ENCODE results near the gene BMP8A.
"Not testable (repeated sequence)": the region's sequence is repeated elsewhere in the genome, so short reads cannot be mapped to it uniquely, and the experiment has no call there.

Gene BMP8A

DNA sequence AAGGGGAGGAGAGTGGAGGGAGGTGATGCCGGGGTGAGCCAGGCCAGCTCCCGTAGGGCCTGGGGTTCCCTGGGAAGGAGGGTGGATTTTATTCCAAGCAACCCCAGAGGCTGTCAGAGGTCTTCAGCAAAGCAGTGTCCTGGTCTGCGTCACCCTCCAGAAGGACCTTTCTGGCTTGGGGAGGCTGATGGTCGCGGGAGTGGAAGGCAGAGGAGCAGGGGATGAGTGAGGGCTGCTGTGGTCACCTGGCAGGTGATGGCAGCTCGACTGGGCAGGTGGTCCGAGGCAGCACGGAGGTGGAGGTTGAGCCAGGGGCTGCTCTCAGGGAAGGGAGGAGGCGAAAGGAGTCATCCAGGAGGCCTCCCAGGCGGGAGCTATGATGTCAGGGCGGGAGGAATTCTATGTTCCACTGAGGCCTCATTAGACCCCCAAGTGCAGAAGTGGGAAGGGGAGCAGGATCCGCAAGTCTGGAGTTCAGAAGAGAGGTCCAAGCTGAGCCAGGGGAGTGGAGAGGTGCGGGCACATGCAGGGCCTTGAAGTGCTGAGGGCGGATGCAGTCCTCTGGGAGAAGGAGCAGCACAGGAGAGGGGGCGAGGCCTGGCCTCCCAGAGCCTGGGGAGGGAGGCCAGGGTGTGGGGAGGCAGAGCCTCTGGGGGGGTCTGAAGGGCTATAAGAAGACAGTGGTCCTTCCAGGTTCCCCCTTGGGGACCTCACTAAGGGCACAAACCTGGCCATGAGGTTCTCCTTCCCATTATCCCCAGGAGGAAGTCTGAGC lies 33.3 kb downstream of the BMP8A start:
- Mint-ChIP-seq H3K9me3 (no peaks in the 10 kb centered on the region), H3K27me3 (ENCODE audit: low read depth) (no peaks in the 10 kb centered on the region), H3K27ac (peak overlapping the region; percentile 41), H3K4me1 (ENCODE audit: low read depth) (peaks cover 8% of the 10 kb centered on the region), H3K4me3 (no peak overlapping the region), H3K36me3 (ENCODE audit: low read depth) (peaks cover 2% of the 10 kb centered on the region)

GRCh38 chr1:39525366-39526165 lies 34.1 kb downstream of the BMP8A start:
- Mint-ChIP-seq H3K9me3 (no peaks in the 10 kb centered on the region), H3K4me3 (no peak overlapping the region), H3K4me1 (ENCODE audit: low read depth) (peaks cover 8% of the 10 kb centered on the region)

GRCh38 chr1:39526466-39527189 lies 35.2 kb downstream of the BMP8A start:
- Mint-ChIP-seq H3K4me3 (no peak overlapping the region), H3K9me3 (no peaks in the 10 kb centered on the region), H3K4me1 (ENCODE audit: low read depth) (peaks cover 8% of the 10 kb centered on the region), H3K27me3 (ENCODE audit: low read depth) (no peaks in the 10 kb centered on the region), H3K27ac (no peak overlapping the region), H3K36me3 (ENCODE audit: low read depth) (peaks cover 2% of the 10 kb centered on the region)

More at GRCh38 chr1:39525366-39526165, 34.1 kb downstream of the BMP8A start:
- Mint-ChIP-seq H3K36me3 (ENCODE audit: low read depth) (peaks cover 2% of the 10 kb centered on the region), H3K27ac (peak overlapping the region; percentile 52), H3K27me3 (ENCODE audit: low read depth) (no peaks in the 10 kb centered on the region)

- not testable (repeated sequence) for H3K4me1 Mint-ChIP-seq (ENCODE audit: low read depth); H3K4me3 Mint-ChIP-seq; H3K27me3 Mint-ChIP-seq (ENCODE audit: low read depth); H3K27ac Mint-ChIP-seq; H3K36me3 Mint-ChIP-seq (ENCODE audit: low read depth); H3K9me3 Mint-ChIP-seq
These were observed 35.7 kb downstream of the BMP8A start for GRCh38 chr1:39527190-39527579.

GRCh38 chr1:39528082-39528481 lies 36.6 kb downstream of the BMP8A start:
- Mint-ChIP-seq H3K4me1 (ENCODE audit: low read depth) (peaks cover 8% of the 10 kb centered on the region), H3K9me3 (no peaks in the 10 kb centered on the region), H3K36me3 (ENCODE audit: low read depth) (peaks cover 4% of the 10 kb centered on the region), H3K27me3 (ENCODE audit: low read depth) (no peaks in the 10 kb centered on the region), H3K27ac (no peak overlapping the region), H3K4me3 (no peak overlapping the region)

DNA sequence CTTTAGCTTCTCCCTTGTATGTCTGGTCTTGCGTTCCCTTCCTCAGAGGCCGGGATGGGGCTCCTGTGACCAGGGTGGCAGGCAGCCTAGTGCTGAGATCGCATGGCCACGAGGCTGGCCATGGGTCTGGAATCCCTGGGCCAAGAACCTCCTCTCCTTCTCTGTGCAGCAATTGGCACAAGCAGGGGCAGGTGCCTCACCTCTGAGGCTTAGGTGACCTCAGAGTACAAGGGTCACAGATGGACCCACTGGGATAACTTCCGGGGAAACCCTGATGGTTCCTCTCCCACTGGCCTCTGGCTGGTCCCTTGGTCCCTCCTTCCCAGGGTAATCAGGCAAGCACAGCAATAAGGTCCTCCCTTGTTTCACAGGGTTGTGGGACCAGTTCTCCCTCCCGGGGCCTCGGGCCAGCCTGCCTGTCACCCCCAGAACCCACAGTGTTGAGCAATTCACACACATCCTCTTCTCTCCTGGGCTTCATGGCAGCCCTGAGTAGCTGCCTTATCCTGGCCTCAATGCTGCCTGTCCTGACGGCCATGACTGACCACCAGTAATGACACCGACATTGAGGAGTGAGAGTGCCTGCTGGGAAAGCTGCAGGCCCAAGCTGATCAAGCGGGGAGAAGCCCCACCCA lies 38.6 kb downstream of the BMP8A start:
- no peaks in the 10 kb centered on the region for H3K9me3 Mint-ChIP-seq
- H3K4me1 Mint-ChIP-seq (ENCODE audit: low read depth) = peaks cover 8% of the 10 kb centered on the region
- H3K27ac Mint-ChIP-seq = no peak overlapping the region
- peaks cover 2% of the 10 kb centered on the region for H3K36me3 Mint-ChIP-seq (ENCODE audit: low read depth)
- no peak overlapping the region for H3K4me3 Mint-ChIP-seq
- H3K27me3 Mint-ChIP-seq (ENCODE audit: low read depth) = no peaks in the 10 kb centered on the region

- Mint-ChIP-seq H3K4me3 (no peak overlapping the region), H3K4me1 (ENCODE audit: low read depth) (no peaks in the 10 kb centered on the region), H3K36me3 (ENCODE audit: low read depth) (peaks cover 2% of the 10 kb centered on the region), H3K27ac (no peak overlapping the region), H3K27me3 (ENCODE audit: low read depth) (no peaks in the 10 kb centered on the region), H3K9me3 (no peaks in the 10 kb centered on the region)
These were observed 40.1 kb downstream of the BMP8A start for GRCh38 chr1:39531526-39531925.

GRCh38 chr1:39533442-39533841 lies 42.0 kb downstream of the BMP8A start:
- peaks cover 3% of the 10 kb centered on the region for H3K36me3 Mint-ChIP-seq (ENCODE audit: low read depth)
- peaks cover under 1% of the 10 kb centered on the region for H3K4me1 Mint-ChIP-seq (ENCODE audit: low read depth)
- H3K9me3 Mint-ChIP-seq = no peaks in the 10 kb centered on the region
- no peaks in the 10 kb centered on the region for H3K27me3 Mint-ChIP-seq (ENCODE audit: low read depth)
- H3K27ac Mint-ChIP-seq = no peak overlapping the region
- H3K4me3 Mint-ChIP-seq = no peak overlapping the region

- Mint-ChIP-seq H3K4me1 (ENCODE audit: low read depth) (peaks cover 7% of the 10 kb centered on the region), H3K27me3 (ENCODE audit: low read depth) (no peaks in the 10 kb centered on the region), H3K27ac (no peak overlapping the region), H3K9me3 (no peaks in the 10 kb centered on the region), H3K4me3 (no peak overlapping the region), H3K36me3 (ENCODE audit: low read depth) (peaks cover 7% of the 10 kb centered on the region)
These were observed 47.3 kb downstream of the BMP8A start for GRCh38 chr1:39538531-39539251.

GRCh38 chr1:39539252-39539790 lies 47.9 kb downstream of the BMP8A start:
- Mint-ChIP-seq H3K36me3 (ENCODE audit: low read depth) (peaks cover 7% of the 10 kb centered on the region), H3K27me3 (ENCODE audit: low read depth) (no peaks in the 10 kb centered on the region), H3K9me3 (no peaks in the 10 kb centered on the region), H3K4me1 (ENCODE audit: low read depth) (peaks cover 7% of the 10 kb centered on the region), H3K4me3 (no peak overlapping the region), H3K27ac (no peak overlapping the region)

DNA sequence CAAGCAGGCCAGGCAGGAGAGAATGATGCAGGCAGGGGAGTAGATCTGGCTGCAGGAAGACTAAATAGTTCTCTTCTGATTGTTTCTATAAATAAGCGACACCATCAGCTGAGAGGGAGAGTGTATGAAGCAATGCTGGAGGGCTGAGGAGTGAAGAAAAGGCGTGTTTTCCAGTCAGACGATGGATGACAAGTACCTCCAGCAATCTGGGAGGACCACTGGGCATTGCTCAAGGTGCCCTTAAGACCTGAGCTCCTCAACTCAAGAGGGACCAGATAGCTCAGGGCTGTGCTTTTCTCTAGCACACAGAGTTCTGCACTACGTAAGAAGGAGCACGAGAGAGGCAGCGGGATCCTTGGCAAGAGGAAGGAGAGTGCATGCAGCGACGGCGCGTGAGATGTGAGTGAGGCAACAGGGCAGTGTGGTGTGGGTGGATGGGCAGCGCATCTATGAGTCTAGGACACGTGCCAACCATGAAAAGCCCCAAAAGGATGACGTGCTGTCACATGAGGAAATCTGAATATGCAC lies 49.1 kb downstream of the BMP8A start:
- peaks cover 7% of the 10 kb centered on the region for H3K4me1 Mint-ChIP-seq (ENCODE audit: low read depth)
- no peak overlapping the region for H3K4me3 Mint-ChIP-seq
- H3K27ac Mint-ChIP-seq = no peak overlapping the region
- peaks cover 7% of the 10 kb centered on the region for H3K36me3 Mint-ChIP-seq (ENCODE audit: low read depth)
- H3K9me3 Mint-ChIP-seq = no peaks in the 10 kb centered on the region
- no peaks in the 10 kb centered on the region for H3K27me3 Mint-ChIP-seq (ENCODE audit: low read depth)

DNA sequence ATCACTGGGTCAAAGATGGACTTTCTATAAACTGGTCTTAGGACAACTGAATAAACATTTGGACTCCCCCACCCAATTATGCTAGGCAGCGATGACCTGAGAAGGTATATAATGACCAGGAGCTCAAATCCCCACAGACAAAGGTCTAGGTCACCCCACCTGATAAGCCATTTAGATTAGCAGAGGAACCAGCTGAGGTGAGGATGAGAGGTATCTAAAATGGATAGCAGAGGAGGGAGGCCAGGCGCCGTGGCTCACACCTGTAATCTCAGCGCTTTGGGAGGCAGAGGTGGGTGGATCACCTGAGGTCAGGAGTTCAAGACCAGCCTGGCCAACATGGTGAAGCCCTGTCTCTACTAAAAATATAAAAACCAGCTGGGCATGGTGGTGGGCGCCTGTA lies 51.5 kb downstream of the BMP8A start:
- Mint-ChIP-seq H3K36me3 (ENCODE audit: low read depth) (peaks cover 7% of the 10 kb centered on the region), H3K9me3 (no peaks in the 10 kb centered on the region), H3K4me1 (ENCODE audit: low read depth) (peaks cover 7% of the 10 kb centered on the region), H3K27ac (no peak overlapping the region), H3K4me3 (no peak overlapping the region), H3K27me3 (ENCODE audit: low read depth) (no peaks in the 10 kb centered on the region)

DNA sequence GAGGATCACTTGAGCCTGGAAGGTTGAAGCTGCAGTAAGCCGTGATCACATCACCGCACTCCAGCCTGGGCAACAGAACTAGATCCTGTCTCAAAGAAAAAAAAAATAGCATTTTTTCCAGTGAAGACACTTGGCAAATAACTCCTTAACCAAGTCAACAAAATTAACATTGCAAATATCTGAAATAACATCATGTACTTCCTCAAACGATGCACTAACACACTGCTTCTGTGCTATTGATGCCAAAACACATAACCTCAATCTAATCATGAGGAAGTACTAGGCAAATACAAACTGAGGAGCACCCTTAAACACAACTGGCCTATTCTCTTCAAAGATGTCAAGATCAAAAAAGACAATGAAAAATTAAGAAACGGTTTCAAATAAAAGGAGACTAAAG lies 52.9 kb downstream of the BMP8A start:
- no peaks in the 10 kb centered on the region for H3K4me1 Mint-ChIP-seq (ENCODE audit: low read depth)

More for the DNA sequence above, 52.9 kb downstream of the BMP8A start:
- Mint-ChIP-seq H3K9me3 (no peaks in the 10 kb centered on the region), H3K36me3 (ENCODE audit: low read depth) (peaks cover 8% of the 10 kb centered on the region), H3K27me3 (ENCODE audit: low read depth) (no peaks in the 10 kb centered on the region), H3K4me3 (no peak overlapping the region), H3K27ac (no peak overlapping the region)

Measured in T-helper 1 cell treated with Interleukin-12 subunit alpha and Interleukin-12 subunit beta and Interleukin-4 antibody, amounts not matched to agents 30 μg/mL and 1 μg/mL, for 36 hours (primary cell).